Heart left ventricle (tissue), 13 donors: ENCODE results near the gene CBFA2T3.

ENCODE experiments used
- CTCF ChIP-seq, 12 donors: fragments of 200-600 bp; sonication (generic) in 4 of 12; IDR thresholded peaks; one replicate each; pipeline versions ENCODE4 v1.5.0 to v1.8.0; 2018 to 2022; ENCODE audit warnings: antibody characterized with exemption in 12 of 12, mild to moderate bottlenecking in 5 of 12
- POLR2A ChIP-seq, 2 donors: fragments of 450-650 bp; IDR thresholded peaks; one replicate each; pipeline ENCODE4 v1.6.1; 2017; ENCODE audit warnings: antibody characterized with exemption in 2 of 2, mild to moderate bottlenecking in 2 of 2, moderate library complexity in 2 of 2
- donor health status: ischemic (EF 13 %, LVEDD 7.1; RV severe dilation, severe dysfunction).
- donor health status: DM: no; HTN: yes; CAD: no.
- donor health status: DM: no; HTN: no; CAD: no.
- donor health status: ischemic (EF 25% LVEDD 6.9; RV normal size, moderate dysfunction).
- donor health status: ischemic (EF 25% LVEDD 5.7; RV mildly dilated, moderate dysfunction).
- donor health status: ischemic (EF 35%, LVEDD 5.7; RV mildly dilated, moderate dysfunction).
- donor health status: nonischemic (EF 11% LVEDD 7.7; RV severe dilation, severe dysfunction).
- donor health status: DM: yes; HTN: yes; CAD: no.
- donor health status: PGD.
- donor health status: ischemic (EF 29% LVEDD 5.4; RV normal size, mild dysfunction).
- donor health status: nonischemic (EF 23%, LVEDD 6.1; RV moderate dilation, normal function).

GRCh38 chr16:89022051-89022836, 45.2 kb upstream of the CBFA2T3 start:
- TF ChIP-seq CTCF (IDR thresholded peaks at IDR 0.05): no peak
- TF ChIP-seq POLR2A (IDR thresholded peaks at IDR 0.05): no peak
